Heart right ventricle (tissue), 16 donors: ENCODE data around the gene CTNND2. TPM values are rescaled to one million over a fixed set of nuclear protein-coding genes. Genes with fewer than 3 reads are reported as not detected.

Source experiments
- ATAC-seq, 8 donors: fragments of 200-7000 bp; cut with Tn5 transposase; one replicate each; pipeline ENCODE4 v1.9.1; 2020; ENCODE audit warnings: mild to moderate bottlenecking in 8 of 8, moderate library complexity in 8 of 8, moderate number of reproducible peaks in 1 of 8
- DNase-seq, 2 donors: peaks; one replicate each; pipeline ENCODE4 v3.0.0-alpha.2; 2020
- H3K27ac ChIP-seq, 10 donors: fragments of 200-600 bp; sonication (generic) in 2 of 10; one replicate each; pipeline versions ENCODE4 v1.5.0 to v1.8.0; 2020 to 2022; ENCODE audit warnings: mild to moderate bottlenecking in 3 of 10
- H3K27me3 ChIP-seq, 7 donors: fragments of 200-600 bp; one replicate each; pipeline ENCODE4 v1.8.0; 2021 to 2022; ENCODE audit warnings: mild to moderate bottlenecking in 2 of 7
- H3K36me3 ChIP-seq, 9 donors: fragments of 200-600 bp; sonication (generic) in 1 of 9; one replicate each; pipeline versions ENCODE4 v1.5.0 to v1.8.0; 2020 to 2022; ENCODE audit warnings: mild to moderate bottlenecking in 2 of 9
- H3K4me1 ChIP-seq, 9 donors: fragments of 200-600 bp; sonication (generic) in 1 of 9; one replicate each; pipeline versions ENCODE4 v1.5.0 to v1.8.0; 2020 to 2022; ENCODE audit warnings: mild to moderate bottlenecking in 4 of 9
- H3K4me3 ChIP-seq, 10 donors: fragments of 200-600 bp; sonication (generic) in 2 of 10; one replicate each; pipeline versions ENCODE4 v1.5.0 to v1.8.0; 2020 to 2022; ENCODE audit warnings: mild to moderate bottlenecking in 7 of 10, moderate library complexity in 2 of 10
- H3K9me3 ChIP-seq, 11 donors: fragments of 200-600 bp in 10 of 11; sonication (generic) in 2 of 11; one replicate each; pipeline versions ENCODE4 v1.5.0 to v1.8.0; 2013 to 2022; ENCODE audit warnings: mild to moderate bottlenecking in 2 of 11, control low read depth in 1 of 11, moderate library complexity in 1 of 11
- CTCF ChIP-seq, 9 donors: fragments of 200-600 bp; sonication (generic) in 2 of 9; IDR thresholded peaks; one replicate each; pipeline versions ENCODE4 v1.5.0 to v1.8.0; 2021 to 2022; ENCODE audit warnings: antibody characterized with exemption in 9 of 9, mild to moderate bottlenecking in 5 of 9, moderate library complexity in 1 of 9
- WGBS, 2 donors: extraction: QIAGEN DNeasy Blood & Tissue Kit; methylation state at CpG; one replicate each; pipeline ENCODE4 v1.1.7; 2013; ENCODE audit warnings: inconsistent platforms in 1 of 2; 5-methylcytosine and 5-hydroxymethylcytosine counted together
- intact Hi-C, 10 donors: fragments of 100-400 bp; cut with DNase I; formaldehyde crosslinking; loops; one replicate each; pipeline versions ENCODE4 v1.11.1 to v1.14.2; 2022
- polyA plus RNA-seq, 2 donors: library from polyadenylated mRNA; stranded (reverse); fragments of 200-250 nt; gene quantifications; one replicate each; pipeline ENCODE4 v1.2.3, GENCODE V29; 2013
- total RNA-seq, 10 donors: library from RNA; stranded (reverse); fragmentation: NEBNext Ultra II Directional in 3 of 10; extraction: Animal tissue kit (Norgen Biotek cat#: 25700) in 3 of 10; gene quantifications; one replicate each; pipeline versions ENCODE4 v1.2.1 to v1.2.4, GENCODE V29; 2021 to 2023
- donor health status: Arrhythmogenic right ventricular cardiomyopathy.
- donor health status: ischemic (EF 13 %, LVEDD 7.1; RV severe dilation, severe dysfunction).
- donor health status: healthy with polysubstance abuse.
- donor health status: DM: no; HTN: yes; CAD: no.
- donor health status: DM: no; HTN: no; CAD: no.
- donor health status: ischemic (EF 25% LVEDD 6.9; RV normal size, moderate dysfunction).
- donor health status: ischemic (EF 25% LVEDD 5.7; RV mildly dilated, moderate dysfunction).
- donor health status: healthy.
- donor health status: DM: yes; HTN: yes; CAD: no.
- donor health status: Ischemic cardiomyopathy.
- donor health status: ischemic (EF 35%, LVEDD 5.7; RV mildly dilated, moderate dysfunction).
- donor health status: nonischemic (EF 11% LVEDD 7.7; RV severe dilation, severe dysfunction).
- donor health status: DM: yes; HTN: yes; CAD: no.
- donor health status: PGD.
- donor health status: ischemic (EF 29% LVEDD 5.4; RV normal size, mild dysfunction).
- donor health status: nonischemic (EF 23%, LVEDD 6.1; RV moderate dilation, normal function).

Gene CTNND2
- total and polyA plus RNA-seq, 12 donors, result 1.1 to 29.6 (median 9.9) TPM

- intact Hi-C loops, result no loop called here
- H3K4me3 ChIP-seq, result no peak overlapping the region
- peaks cover 0 to 15% (median 12%) of the 10 kb centered on the region in 7 donors for H3K27me3 ChIP-seq
- H3K27ac ChIP-seq, result no peak overlapping the region
- ATAC-seq (no peak), DNase-seq (no peak)
- H3K36me3 ChIP-seq, result no peaks in the 10 kb centered on the region
- H3K9me3 ChIP-seq, result peaks cover 0 to 17% (median 2%) of the 10 kb centered on the region in 11 donors
- TF ChIP-seq CTCF (IDR thresholded peaks at IDR 0.05), result no peak
- no peaks in the 10 kb centered on the region for H3K4me1 ChIP-seq
Measured at GRCh38 chr5:11897781-11898180, 6.5 kb downstream of the CTNND2 start.

DNA sequence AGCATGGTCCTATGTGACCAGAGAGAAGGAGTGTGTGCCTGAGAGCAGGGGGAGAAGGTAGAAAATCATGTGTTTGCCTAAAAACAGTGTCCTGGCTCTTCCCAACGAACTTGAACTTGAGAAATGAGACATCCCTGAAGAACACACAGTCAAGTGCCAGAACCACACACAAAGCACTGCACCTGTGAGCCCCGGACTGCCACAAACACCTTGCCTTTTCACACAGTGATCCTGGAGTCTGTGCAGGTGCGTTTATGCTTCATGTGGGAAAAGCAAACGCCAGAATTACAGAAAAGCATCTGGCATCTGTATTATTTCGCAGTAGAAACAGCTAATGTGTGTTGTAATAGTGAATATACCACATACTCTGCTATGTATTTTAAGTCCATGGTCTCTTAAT lies 9.3 kb downstream of the CTNND2 start:
- no peak for TF ChIP-seq CTCF (IDR thresholded peaks at IDR 0.05)
- intact Hi-C loops, result no loop called here
- H3K36me3 ChIP-seq, result no peaks in the 10 kb centered on the region
- H3K27me3 ChIP-seq, result no peaks in the 10 kb centered on the region
- 67 to 69% methylated on average over 5 of the region's 5 CpGs for WGBS, 2 donors
- ATAC-seq (no peak), DNase-seq (no peak)
- no peak overlapping the region for H3K27ac ChIP-seq
- H3K9me3 ChIP-seq, result peaks cover 0 to 17% (median 2%) of the 10 kb centered on the region in 11 donors
- no peaks in the 10 kb centered on the region for H3K4me1 ChIP-seq
- H3K4me3 ChIP-seq, result no peak overlapping the region

DNA sequence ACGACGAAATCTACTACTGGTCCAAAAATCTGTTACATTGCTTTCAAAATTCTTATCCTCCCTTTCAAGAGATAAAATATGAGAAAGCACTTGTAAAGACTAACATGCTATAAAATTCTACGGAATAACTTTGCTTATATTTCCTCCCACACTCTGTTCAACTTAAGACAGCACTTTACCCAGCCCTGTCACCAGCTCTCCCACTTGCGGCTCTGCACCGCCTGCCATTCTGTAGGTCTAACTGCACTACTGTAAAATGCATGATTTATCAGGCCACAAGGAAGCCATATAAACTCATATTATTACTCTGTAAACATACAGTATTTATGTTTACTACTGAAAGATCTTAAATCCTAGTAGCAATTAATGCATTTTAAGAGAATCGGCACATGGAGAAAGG lies 11.4 kb downstream of the CTNND2 start:
- no peak for TF ChIP-seq CTCF (IDR thresholded peaks at IDR 0.05)
- 80 to 86% methylated on average over 6 of the region's 6 CpGs for WGBS, 2 donors
- Histone ChIP-seq H3K36me3 (no peaks in the 10 kb centered on the region), H3K4me1 (no peaks in the 10 kb centered on the region), H3K27ac (no peak overlapping the region), H3K9me3 (peaks cover 0 to 17% (median 2%) of the 10 kb centered on the region in 11 donors), H3K4me3 (no peak overlapping the region), H3K27me3 (no peaks in the 10 kb centered on the region)
- no peak for ATAC-seq
- intact Hi-C loops, result no loop called here
- no peak for DNase-seq

GRCh38 chr5:11890777-11891176 lies 13.5 kb downstream of the CTNND2 start:
- Histone ChIP-seq H3K4me1 (no peaks in the 10 kb centered on the region), H3K4me3 (no peak overlapping the region), H3K27me3 (no peaks in the 10 kb centered on the region), H3K27ac (no peak overlapping the region), H3K36me3 (no peaks in the 10 kb centered on the region), H3K9me3 (peaks cover 0 to 6% (median 0%) of the 10 kb centered on the region in 11 donors)
- WGBS, 2 donors, result 48 to 65% methylated on average over 3 of the region's 3 CpGs
- intact Hi-C loops, result no loop called here
- ATAC-seq, result no peak
- TF ChIP-seq CTCF (IDR thresholded peaks at IDR 0.05), result no peak
- no peak for DNase-seq
